ENCODE data around the gene ABR.

The ABR gene

GRCh38 chr17:1206026-1206777 lies 26.4 kb upstream of the ABR start:
- Histone ChIP-seq H3K4me2 (ENCODE audit: low read depth, low read length, poor library complexity, severe bottlenecking) (no peak overlapping the region), H3K9me3 (ENCODE audit: insufficient read depth, low read depth, low read length) (no peaks in the 10 kb centered on the region), H3K9ac (ENCODE audit: low read depth, low read length, poor library complexity, severe bottlenecking) (no peak overlapping the region), H3K36me3 (ENCODE audit: insufficient read depth, low read length) (no peaks in the 10 kb centered on the region), H3K27me3 (ENCODE audit: insufficient read depth, low read length, poor library complexity, severe bottlenecking) (no peaks in the 10 kb centered on the region), H3K9me2 (replicated peaks; ENCODE audit: low read depth, low read length) (no peaks in the 10 kb centered on the region), H2AFZ (ENCODE audit: low read length) (no peak overlapping the region), H3K4me3 (ENCODE audit: low read length, poor library complexity, severe bottlenecking) (no peak overlapping the region), H3F3A (ENCODE audit: low read depth) (no peaks in the 10 kb centered on the region), H4K20me1 (ENCODE audit: insufficient read depth, low read length, poor library complexity, severe bottlenecking) (no peaks in the 10 kb centered on the region), H3K79me2 (ENCODE audit: insufficient read depth, low read length) (no peaks in the 10 kb centered on the region), H3K4me1 (ENCODE audit: insufficient read depth, low read length, poor library complexity, severe bottlenecking) (peaks cover 32% of the 10 kb centered on the region)
- TF ChIP-seq CTCF (conservative IDR thresholded peaks at IDR 0.05; ENCODE audit: low read length) (no peak), EZH2phosphoT487 (IDR thresholded peaks at IDR 0.05; ENCODE audit: borderline replicate concordance) (no peak)

- H3K9ac ChIP-seq (ENCODE audit: low read depth, low read length, poor library complexity, severe bottlenecking) = no peak overlapping the region
- peaks cover 3% of the 10 kb centered on the region; the same call in 1 of the 2 replicates for H3F3A ChIP-seq (ENCODE audit: low read depth)
- H3K9me2 ChIP-seq (replicated peaks; ENCODE audit: low read depth, low read length) = no peaks in the 10 kb centered on the region
- no peak overlapping the region for H3K4me2 ChIP-seq (ENCODE audit: low read depth, low read length, poor library complexity, severe bottlenecking)
- H3K27me3 ChIP-seq (ENCODE audit: insufficient read depth, low read length, poor library complexity, severe bottlenecking) = no peaks in the 10 kb centered on the region
- H3K9me3 ChIP-seq (ENCODE audit: insufficient read depth, low read depth, low read length) = no peaks in the 10 kb centered on the region
- no peak overlapping the region for H2AFZ ChIP-seq (ENCODE audit: low read length)
- TF ChIP-seq EZH2phosphoT487 (IDR thresholded peaks at IDR 0.05; ENCODE audit: borderline replicate concordance) (no peak), CTCF (conservative IDR thresholded peaks at IDR 0.05; ENCODE audit: low read length) (no peak)
- no peaks in the 10 kb centered on the region for H4K20me1 ChIP-seq (ENCODE audit: insufficient read depth, low read length, poor library complexity, severe bottlenecking)
- no peaks in the 10 kb centered on the region for H3K36me3 ChIP-seq (ENCODE audit: insufficient read depth, low read length)
- H3K4me3 ChIP-seq (ENCODE audit: low read length, poor library complexity, severe bottlenecking) = no peak overlapping the region
- H3K4me1 ChIP-seq (ENCODE audit: insufficient read depth, low read length, poor library complexity, severe bottlenecking) = peaks cover 36% of the 10 kb centered on the region
- no peaks in the 10 kb centered on the region for H3K79me2 ChIP-seq (ENCODE audit: insufficient read depth, low read length)
These were observed 24.1 kb upstream of the ABR start for GRCh38 chr17:1203967-1204291.

GRCh38 chr17:1203111-1203966 lies 23.6 kb upstream of the ABR start:
- H3K9me3 ChIP-seq (ENCODE audit: insufficient read depth, low read depth, low read length) = no peaks in the 10 kb centered on the region
- H4K20me1 ChIP-seq (ENCODE audit: insufficient read depth, low read length, poor library complexity, severe bottlenecking) = no peaks in the 10 kb centered on the region
- peaks cover 40% of the 10 kb centered on the region for H3K4me1 ChIP-seq (ENCODE audit: insufficient read depth, low read length, poor library complexity, severe bottlenecking)
- H3K9me2 ChIP-seq (replicated peaks; ENCODE audit: low read depth, low read length) = no peaks in the 10 kb centered on the region
- H3F3A ChIP-seq (ENCODE audit: low read depth) = peaks cover 8% of the 10 kb centered on the region
- no peak overlapping the region for H2AFZ ChIP-seq (ENCODE audit: low read length)
- H3K36me3 ChIP-seq (ENCODE audit: insufficient read depth, low read length) = no peaks in the 10 kb centered on the region
- no peak overlapping the region for H3K4me2 ChIP-seq (ENCODE audit: low read depth, low read length, poor library complexity, severe bottlenecking)
- no peak overlapping the region for H3K9ac ChIP-seq (ENCODE audit: low read depth, low read length, poor library complexity, severe bottlenecking)
- H3K79me2 ChIP-seq (ENCODE audit: insufficient read depth, low read length) = no peaks in the 10 kb centered on the region
- TF ChIP-seq CTCF (conservative IDR thresholded peaks at IDR 0.05; ENCODE audit: low read length) (no peak), EZH2phosphoT487 (IDR thresholded peaks at IDR 0.05; ENCODE audit: borderline replicate concordance) (no peak)
- no peak overlapping the region for H3K4me3 ChIP-seq (ENCODE audit: low read length, poor library complexity, severe bottlenecking)
- H3K27me3 ChIP-seq (ENCODE audit: insufficient read depth, low read length, poor library complexity, severe bottlenecking) = no peaks in the 10 kb centered on the region

Measured in Loucy (cell line).